Left hindlimb (tissue), 1 donor: ENCODE measurements around the gene UNC45A.
A peak's percentile ranks its signal among the peaks of the same experiment; 100 is the strongest.

Experiments
- DNase-seq: peaks from one replicate; pipeline ENCODE4 v3.0.0-alpha.2; 2018

The UNC45A gene

GRCh38 chr15:90946941-90947576 lies 12.0 kb downstream of the UNC45A start:
- no peak for DNase-seq

DNA sequence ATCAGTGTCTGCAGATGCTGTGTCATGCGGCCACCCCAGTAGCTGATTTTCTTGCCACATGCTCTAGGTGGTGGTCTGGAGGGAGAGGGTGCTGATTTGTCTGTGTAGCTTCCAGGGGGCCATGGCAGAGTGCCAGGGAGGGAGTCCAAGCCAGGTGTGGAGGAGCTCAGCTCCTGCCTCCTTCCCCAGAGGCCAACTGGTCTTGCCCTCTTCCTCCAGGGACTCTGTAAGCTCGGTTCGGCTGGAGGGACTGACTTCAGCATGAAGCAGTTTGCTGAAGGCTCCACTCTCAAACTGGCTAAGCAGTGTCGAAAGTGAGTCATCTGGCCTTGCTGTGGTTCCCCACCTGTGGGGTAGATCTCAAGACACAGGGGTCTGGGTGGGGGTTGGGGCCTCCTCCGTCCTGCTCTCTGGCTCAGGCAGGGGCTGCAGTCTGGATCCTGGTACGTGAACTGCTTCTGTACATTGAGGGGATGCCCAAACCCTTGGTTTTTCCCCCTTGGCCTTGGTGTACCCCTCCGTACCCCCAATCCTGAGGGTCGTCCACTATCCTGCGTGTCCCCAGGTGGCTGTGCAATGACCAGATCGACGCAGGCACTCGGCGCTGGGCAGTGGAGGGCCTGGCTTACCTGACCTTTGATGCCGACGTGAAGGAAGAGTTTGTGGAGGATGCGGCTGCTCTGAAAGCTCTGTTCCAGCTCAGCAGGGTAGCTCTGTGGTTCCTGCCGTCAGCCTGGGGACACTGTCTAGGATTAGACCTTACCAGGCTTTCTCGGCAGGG lies 12.7 kb downstream of the UNC45A start:
- no peak for DNase-seq

DNA sequence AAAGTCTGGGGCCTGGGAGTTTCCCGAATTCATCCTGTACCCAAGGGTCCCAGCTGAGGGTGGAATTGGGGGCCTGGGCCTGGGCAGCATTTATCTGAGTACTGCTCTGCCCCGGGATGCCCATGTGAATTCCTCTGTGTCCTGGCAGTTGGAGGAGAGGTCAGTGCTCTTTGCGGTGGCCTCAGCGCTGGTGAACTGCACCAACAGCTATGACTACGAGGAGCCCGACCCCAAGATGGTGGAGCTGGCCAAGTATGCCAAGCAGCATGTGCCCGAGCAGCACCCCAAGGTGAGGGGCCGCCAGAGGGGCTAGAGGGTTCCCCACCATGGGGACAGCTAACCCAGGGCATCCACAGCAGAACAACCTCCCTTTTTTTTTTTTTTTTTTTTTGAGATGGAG lies 13.4 kb downstream of the UNC45A start:
- no peak for DNase-seq

- DNase-seq = no peak
Measured at GRCh38 chr15:90949979-90950675, 15.0 kb downstream of the UNC45A start.

DNA sequence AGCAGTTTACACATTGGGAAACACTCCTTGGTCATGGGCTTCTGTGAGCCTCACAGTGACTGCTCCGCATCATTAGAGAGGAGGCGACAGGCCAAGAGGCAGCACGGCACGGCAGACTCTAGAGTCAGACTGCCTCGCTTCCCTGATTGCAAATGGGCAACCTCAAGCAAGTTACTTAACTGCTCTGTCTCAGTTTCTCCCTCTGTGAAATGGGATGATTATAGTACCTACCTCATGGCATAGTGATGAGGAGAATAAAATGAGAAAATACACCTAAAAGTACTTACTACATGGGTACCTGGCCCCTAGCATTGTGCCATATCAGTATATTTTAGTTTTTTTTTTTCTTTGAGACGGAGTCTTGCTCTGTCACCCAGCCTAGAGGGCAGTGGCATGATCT lies 15.6 kb downstream of the UNC45A start:
- no peak for DNase-seq

DNA sequence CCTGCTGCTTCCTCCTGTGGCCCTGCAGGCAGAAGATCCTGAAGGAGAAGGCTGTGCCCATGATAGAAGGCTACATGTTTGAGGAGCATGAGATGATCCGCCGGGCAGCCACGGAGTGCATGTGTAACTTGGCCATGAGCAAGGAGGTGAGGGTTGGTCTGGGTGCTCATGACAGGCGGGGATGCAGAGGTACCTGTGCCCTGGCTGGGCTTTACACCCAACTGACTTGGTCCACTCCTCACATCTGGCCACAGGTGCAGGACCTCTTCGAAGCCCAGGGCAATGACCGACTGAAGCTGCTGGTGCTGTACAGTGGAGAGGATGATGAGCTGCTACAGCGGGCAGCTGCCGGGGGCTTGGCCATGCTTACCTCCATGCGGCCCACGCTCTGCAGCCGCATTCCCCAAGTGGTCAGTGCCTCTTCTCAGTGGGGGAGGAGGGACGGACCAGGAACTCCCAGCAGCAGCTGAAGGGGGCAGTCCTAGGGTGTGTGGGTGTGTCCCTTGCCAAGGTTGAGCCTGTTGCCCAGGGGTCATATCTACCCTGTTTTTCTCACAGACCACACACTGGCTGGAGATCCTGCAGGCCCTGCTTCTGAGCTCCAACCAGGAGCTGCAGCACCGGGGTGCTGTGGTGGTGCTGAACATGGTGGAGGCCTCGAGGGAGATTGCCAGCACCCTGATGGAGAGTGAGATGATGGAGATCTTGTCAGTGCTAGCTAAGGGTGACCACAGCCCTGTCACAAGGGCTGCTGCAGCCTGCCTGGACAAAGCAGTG lies 18.0 kb downstream of the UNC45A start:
- DNase-seq = no peak

- no peak for DNase-seq
Measured at GRCh38 chr15:90953947-90954711, 19.0 kb downstream of the UNC45A start.

- peak; percentile 96 for DNase-seq
Measured at GRCh38 chr15:90954712-90955623, 19.9 kb downstream of the UNC45A start, which contains the start of gene RCCD1. Gene RCCD1, plus strand, starts transcription at chr15:90954884. Its CDS starts 1,851 bp downstream, at chr15:90956735.

GRCh38 chr15:90955624-90956273 lies 20.7 kb downstream of the UNC45A start:
- DNase-seq = no peak

DNA sequence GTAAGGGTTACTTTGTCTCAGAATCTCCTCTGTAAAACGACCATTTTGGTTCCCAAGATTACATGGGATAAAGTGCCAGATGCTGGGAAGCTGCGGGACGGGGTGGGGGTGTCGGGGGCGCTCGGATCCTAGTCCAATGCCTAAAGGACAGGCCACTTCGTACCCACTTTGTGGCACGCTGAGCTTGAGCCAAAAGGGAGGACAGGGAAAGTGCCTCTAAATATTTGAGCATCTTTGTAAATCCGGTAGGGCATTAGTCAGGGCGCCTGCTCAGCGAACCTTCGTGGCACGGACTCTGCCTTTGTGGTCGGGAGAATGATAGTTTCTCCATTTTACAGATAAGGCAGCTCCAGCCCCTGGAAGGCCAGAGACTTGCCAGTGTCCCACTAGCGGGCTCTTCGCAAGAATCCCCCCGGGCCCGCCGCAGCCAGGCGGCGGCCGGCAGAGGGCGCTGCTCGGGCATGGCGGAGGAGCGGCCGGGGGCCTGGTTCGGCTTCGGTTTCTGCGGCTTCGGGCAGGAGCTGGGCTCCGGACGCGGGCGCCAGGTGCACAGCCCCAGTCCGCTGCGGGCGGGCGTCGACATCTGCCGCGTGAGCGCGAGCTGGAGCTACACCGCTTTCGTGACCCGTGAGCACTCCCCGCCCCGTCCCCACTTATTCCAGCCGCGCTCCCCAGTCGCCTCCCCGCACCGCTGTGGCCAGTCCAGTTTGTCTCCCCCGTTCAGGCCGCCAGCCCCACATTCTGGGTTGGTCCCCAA lies 21.4 kb downstream of the UNC45A start:
- DNase-seq = peak; percentile 86

DNA sequence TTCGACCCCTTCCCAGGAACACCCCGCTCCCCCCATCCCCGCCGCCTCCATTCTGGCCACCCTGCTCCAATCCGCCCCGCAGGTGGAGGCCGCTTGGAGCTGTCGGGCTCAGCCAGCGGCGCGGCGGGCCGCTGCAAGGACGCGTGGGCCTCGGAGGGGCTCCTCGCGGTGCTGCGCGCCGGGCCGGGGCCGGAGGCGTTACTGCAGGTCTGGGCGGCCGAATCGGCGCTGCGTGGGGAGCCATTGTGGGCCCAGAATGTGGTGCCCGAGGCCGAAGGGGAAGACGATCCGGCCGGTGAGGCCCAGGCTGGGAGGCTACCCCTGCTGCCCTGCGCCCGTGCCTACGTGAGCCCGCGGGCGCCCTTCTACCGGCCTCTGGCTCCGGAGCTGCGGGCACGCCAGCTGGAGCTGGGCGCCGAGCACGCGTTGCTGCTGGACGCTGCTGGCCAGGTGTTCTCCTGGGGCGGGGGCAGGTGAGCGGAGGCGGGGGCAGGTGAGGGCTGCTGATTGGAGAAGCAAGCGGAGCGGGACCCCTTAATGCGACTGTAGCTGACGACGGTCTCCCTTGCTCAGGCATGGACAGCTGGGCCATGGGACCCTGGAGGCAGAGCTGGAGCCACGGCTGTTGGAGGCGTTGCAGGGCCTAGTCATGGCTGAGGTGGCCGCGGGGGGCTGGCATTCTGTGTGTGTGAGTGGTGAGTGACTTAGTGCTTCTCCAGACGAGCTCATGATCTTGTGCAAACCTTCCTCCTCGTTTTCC lies 22.1 kb downstream of the UNC45A start:
- DNase-seq = no peak

GRCh38 chr15:90957791-90958190 lies 22.7 kb downstream of the UNC45A start:
- DNase-seq = no peak

DNA sequence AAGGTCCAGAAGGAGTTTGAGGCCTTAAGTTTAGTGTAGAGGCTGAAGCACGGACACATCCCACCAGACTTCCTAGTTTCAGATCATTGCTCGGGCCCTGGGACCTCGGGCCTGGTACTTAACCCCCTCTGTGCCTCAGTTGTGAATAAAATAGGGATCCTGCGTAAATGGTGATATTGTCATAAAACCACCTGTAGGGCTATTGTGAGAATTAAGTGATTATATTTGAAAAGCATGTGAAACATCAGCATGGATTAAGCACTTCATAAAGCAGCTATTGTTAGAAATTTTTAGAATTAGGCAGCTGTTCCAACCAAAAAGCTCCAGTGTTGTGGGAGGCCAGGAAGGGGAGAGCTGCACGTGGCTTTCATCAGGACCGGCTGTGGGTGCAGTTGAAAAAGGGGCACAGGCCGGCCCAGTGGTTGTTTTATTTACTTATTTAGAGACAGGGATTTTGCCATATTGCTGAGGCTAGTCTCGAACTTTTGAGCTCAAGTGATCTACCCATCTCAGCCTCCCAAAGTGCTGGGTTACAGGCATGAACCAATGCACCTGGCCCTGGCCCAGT lies 24.0 kb downstream of the UNC45A start:
- no peak for DNase-seq

GRCh38 chr15:90959894-90960293 lies 24.8 kb downstream of the UNC45A start:
- peak; percentile 81 for DNase-seq

- peak; percentile 48 for DNase-seq
Measured at GRCh38 chr15:90960298-90961091, 25.4 kb downstream of the UNC45A start.

- DNase-seq = no peak
Measured at GRCh38 chr15:90962021-90962420, 26.9 kb downstream of the UNC45A start.

- DNase-seq = no peak
Measured at GRCh38 chr15:90966262-90966661, 31.2 kb downstream of the UNC45A start.

DNA sequence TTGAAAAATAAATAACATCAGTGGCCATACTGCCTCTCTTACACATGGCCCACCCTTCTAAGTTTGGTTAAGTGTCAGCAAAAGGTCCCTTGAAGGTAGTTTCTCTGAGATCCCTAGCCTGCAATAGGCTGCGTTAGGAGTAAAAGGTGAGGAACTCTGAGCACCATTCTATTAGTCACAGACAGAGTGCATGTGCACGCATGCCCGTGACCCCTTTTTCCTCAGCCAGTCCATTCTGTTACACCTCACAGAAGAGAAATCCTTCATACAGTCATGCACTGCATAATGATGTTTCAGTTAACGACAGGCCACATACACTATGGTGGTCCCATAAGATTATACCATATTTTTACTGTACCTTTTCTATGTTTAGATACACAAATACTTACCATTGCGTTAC lies 32.1 kb downstream of the UNC45A start:
- DNase-seq = no peak
